OCI-LY3 (cell line): ENCODE measurements around the gene MAP1LC3B.
"Not testable (repeated sequence)": the region's sequence is repeated elsewhere in the genome, so short reads cannot be mapped to it uniquely, and the experiment has no call there.

Experiments
- CTCF ChIP-seq: fragments of 200-600, 300-600 bp; sonication (generic); IDR thresholded peaks from 2 replicates; pipeline ENCODE4 v1.5.1; 2014; ENCODE audit warnings: antibody characterized with exemption, low read length, low read depth
- EZH2phosphoT487 ChIP-seq: fragments of 200-600 bp; shearing (Covaris generic); IDR thresholded peaks from 2 replicates; pipeline ENCODE4 v1.6.1; 2018; ENCODE audit warnings: antibody characterized with exemption, mixed run types, low read depth

- TF ChIP-seq CTCF, EZH2phosphoT487: not testable (repeated sequence)
Observed at GRCh38 chr16:87389914-87390313, 2.2 kb upstream of the MAP1LC3B start.
